ENCODE results near the gene STAMBP.
"Not testable (repeated sequence)": the region's sequence is repeated elsewhere in the genome, so short reads cannot be mapped to it uniquely, and the experiment has no call there.

Gene STAMBP

GRCh38 chr2:73887596-73888353, 59.0 kb downstream of the STAMBP start:
- DNase-seq (ENCODE audit: low read depth), result not testable (repeated sequence)

- no peak for DNase-seq (ENCODE audit: low read depth)
Observed at GRCh38 chr2:73888388-73888787, 59.6 kb downstream of the STAMBP start.

DNA sequence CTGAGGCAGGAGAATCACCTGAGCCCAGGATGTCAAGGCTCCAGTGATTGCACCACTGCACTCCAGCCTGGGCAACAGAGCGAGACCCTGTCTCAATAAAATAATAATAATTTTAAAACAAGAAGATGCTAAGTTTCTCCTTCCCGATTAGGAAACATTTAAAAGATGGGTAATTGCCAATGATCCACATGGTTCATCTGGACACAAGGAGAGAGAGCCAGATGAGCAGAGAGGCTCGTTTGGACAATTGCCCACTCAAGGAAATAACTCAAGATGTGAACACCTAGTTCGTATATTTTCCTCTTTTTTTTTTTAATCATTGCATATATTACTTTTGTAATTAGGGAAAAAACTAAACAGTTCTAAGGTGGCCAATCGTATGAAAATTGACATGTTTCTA, 60.4 kb downstream of the STAMBP start:
- no peak for DNase-seq (ENCODE audit: low read depth)

- no peak for DNase-seq (ENCODE audit: low read depth)
Observed at GRCh38 chr2:73890301-73891092, 61.7 kb downstream of the STAMBP start.

DNA sequence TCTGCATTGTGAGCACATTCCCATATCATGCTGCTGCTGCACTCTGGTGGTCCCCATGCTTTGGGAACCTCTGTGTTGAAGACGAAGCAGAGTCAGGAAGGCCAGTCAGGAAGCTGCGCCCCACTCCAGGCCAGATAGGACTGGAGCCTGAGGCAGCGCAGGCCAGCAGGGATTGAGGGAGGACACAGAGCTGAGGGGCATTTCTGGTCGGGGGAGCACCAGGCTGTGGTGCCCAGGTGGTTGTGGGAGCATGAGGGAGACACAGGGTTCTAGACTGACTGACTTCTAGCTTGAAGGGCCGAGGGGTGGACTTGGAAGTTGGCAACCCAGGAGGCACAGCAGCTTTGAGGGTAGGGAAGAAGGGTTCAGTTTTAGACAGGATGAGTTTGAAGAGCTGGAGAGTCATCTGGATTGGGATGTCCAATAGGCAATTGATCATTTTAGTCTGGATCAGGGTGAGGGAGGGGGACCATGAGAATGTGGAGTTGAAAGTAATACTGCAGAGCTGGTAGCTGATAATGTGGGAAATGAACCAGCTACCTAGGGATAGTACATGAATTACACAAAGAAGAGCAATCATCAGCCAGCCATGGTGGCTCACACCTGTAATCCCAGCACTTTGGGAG, 62.6 kb downstream of the STAMBP start:
- no peak for DNase-seq (ENCODE audit: low read depth)

- DNase-seq (ENCODE audit: low read depth), result no peak
Observed at GRCh38 chr2:73892631-73893329, 64.0 kb downstream of the STAMBP start, which contains the start of gene ACTG2. TSS of gene ACTG2 (plus strand) at chr2:73893008. CDS start at chr2:73901312, 8,304 bp downstream.

DNA sequence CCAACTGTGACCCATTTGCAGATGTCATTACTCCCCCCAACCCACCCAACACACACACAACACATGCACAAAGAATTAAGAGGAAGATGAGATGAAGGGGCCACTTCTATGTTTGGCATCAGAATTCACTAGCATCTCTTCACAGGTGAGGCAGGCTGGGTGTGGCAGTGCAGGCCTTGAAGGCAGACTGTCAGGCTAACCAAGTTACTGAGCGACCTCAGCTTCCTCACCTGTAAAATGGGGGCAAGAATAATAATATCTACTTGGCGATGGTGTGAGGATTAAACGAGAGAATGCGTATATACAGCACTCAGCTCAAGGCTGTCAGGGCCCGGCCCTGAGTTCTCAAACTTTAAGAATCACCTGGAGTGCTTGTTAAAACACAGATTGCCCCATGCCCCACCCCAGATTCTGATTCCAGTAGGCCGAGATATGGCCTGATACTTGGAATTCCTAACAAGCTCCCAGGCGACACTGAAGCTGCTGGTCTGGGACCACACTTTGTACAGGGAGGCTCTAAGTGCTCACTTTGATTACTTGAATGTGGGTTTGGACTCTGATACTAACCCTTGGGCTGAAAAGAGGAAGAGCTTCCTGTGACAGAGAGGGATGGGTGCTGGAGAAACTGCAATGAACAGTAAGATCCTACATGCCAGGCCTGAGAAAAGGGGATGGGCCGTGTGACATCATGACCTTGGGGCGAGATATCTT, 65.2 kb downstream of the STAMBP start:
- DNase-seq (ENCODE audit: low read depth), result no peak

DNA sequence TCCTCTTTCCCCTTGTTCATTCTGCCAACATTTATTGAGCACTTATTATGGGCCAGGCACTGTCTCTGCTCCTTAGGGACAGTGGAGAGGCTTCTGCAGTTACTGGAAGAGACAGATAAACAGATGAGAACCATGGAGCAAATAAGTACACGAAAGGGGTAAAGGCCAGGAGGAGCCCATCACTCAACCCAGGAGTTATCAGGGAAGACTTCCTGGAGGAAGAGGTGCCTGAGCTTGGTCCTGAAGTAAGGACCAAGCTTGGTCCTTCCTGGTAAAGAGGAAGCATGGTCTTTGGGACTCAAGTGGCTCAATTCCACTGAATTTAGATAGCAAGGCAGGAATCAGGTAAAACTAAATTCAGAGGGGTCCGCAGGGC, 65.7 kb downstream of the STAMBP start:
- no peak for DNase-seq (ENCODE audit: low read depth)

DNA sequence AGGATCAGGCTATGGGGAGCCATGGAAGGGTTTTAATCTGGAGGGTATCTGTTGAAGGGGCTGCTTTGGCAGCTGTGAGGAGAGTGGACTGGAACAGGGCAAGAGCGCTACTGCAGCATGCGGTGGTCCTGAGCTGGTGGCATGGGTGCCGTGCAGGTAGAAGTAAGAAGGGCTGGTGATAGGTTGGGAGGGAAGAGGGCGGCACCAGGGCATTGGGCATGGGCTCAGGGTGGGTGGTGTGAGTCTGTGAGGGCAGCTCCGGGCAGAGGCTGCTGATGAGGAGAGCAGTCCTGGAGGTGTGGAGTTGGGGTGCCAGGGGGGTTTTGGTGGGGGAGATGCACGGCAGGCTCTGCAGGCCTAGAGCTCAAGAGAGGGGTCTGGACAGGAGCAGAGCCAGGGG, 66.1 kb downstream of the STAMBP start:
- no peak for DNase-seq (ENCODE audit: low read depth)

GRCh38 chr2:73895473-73895872, 66.7 kb downstream of the STAMBP start:
- DNase-seq (ENCODE audit: low read depth), result no peak

DNA sequence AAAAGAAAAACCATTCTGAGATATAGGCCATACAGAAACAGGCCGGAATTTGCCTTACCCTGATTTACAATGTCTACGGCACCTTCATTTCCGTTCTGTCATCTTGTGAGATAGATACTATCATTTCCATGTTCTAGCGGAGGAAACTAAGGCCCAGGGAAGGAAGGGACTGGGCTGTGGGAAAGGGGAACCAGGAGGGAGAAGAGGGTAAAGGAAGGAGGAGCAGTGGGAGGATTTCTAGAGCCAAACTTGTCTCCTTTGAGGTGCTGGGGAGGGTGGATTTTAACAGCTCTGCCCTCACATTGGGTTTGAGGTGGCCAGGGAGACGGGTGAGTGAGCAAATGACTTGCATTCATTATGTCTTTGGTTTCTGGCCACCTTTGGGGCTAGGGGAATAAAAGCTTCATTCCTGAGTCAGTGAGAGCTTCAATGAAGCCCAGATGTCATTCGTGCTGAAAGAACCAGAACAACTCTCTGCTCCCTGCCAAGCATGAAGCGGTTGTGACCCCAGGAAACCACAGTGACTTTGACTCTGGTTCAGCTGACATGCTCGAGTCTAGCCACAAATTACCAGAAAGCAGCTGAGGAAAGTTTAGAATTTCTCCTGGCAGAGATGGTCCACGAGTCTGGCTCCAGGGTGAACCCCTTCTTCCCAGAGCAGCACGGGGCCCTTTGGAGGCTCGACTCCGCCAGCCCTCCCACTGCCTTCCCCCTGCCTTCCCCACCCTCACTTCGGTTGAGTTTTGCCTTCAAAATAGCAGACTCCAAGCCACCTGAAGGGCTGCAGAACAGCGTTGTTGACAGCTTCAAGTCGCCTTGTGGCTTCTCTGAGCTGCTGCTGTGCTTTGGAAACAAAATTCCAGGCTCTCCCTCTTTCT, 67.8 kb downstream of the STAMBP start:
- DNase-seq (ENCODE audit: low read depth), result peak; percentile 86

GRCh38 chr2:73897240-73897583, 68.5 kb downstream of the STAMBP start:
- DNase-seq (ENCODE audit: low read depth), result no peak

DNA sequence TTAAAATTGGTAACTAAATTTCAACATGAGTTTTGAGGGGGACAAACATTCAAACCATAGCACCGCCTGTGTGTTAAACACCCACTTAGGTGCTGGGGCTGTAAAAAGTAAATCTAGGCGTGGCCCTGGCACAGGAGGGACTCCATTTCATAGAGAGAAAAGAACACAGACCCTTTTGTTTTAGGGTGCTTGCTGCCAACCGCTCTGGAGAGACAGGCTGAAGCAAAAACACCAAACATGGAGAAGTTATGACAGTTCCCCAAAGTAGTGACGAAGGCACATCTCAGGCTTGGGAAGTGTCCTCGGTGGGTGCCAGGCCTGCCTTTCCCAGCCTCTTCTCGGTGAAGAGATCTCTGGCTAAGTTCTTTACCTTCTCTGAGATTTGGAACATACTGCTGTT, 69.2 kb downstream of the STAMBP start:
- no peak for DNase-seq (ENCODE audit: low read depth)

DNA sequence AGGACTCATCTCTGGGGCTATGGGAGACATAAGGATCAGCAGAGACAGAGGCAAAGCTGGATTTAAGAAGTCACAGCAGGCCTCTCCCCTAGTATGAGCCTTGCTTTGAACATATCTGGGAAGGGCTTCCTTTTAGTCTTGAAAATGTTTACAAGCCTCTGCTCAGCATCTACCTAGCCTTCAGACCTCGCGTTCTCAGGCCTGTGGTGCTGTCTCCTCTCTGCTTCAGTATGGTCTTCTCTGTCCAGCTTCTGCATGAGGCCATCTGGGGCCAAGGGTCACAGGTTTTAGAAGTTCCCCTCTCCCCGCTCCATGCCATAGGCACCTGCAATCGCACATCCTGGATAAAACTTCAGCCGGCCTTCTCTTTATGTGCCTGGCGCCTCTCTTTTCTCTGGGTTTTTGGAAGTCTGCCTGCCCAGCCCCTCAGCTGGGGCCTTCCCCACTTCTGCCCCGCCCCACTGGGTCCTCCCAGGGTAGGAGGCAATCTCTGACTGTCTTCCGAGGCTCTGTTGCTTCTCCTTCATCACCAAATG, 71.1 kb downstream of the STAMBP start:
- no peak for DNase-seq (ENCODE audit: low read depth)

DNA sequence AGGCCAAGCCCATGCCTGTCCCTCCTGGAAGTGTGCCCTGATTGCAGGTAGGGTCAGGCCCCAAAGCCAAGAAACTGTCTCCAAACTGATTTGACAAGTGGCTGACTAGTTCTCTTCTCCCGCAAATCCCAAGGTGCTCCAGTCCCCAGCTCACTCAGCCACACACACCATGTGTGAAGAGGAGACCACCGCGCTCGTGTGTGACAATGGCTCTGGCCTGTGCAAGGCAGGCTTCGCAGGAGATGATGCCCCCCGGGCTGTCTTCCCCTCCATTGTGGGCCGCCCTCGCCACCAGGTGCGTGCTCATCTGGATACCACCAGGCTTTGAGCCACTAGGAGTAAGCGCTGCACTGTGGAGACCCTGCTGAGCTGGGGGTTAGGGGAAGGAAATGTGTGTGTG, 72.4 kb downstream of the STAMBP start:
- DNase-seq (ENCODE audit: low read depth), result no peak

DNA sequence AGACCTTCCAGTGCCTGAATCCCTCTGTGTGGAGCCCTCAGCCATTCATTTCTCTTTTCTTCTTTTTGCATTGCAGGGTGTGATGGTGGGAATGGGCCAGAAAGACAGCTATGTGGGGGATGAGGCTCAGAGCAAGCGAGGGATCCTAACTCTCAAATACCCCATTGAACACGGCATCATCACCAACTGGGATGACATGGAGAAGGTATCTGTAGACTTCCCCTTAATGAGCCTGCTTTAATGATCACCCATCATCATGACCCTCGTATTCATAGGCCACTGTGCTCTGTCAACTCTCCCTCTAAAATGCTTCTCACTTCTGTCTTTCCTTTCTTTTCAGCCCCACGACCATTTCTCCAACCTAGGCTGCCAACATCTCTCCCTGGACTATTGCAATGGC, 73.5 kb downstream of the STAMBP start:
- DNase-seq (ENCODE audit: low read depth), result no peak

GRCh38 chr2:73903313-73903712, 74.6 kb downstream of the STAMBP start:
- no peak for DNase-seq (ENCODE audit: low read depth)

- not testable (repeated sequence) for DNase-seq (ENCODE audit: low read depth)
Observed at GRCh38 chr2:73903949-73904613, 75.3 kb downstream of the STAMBP start.

GRCh38 chr2:73904952-73905351, 76.2 kb downstream of the STAMBP start:
- no peak for DNase-seq (ENCODE audit: low read depth)
